GM23338 (cell line): Measurements from ENCODE around the gene PATE4.

Experiments used
- CTCF ChIP-seq, 2 experiments: fragments of 200-600 bp in 1 of 2; sonication (generic) in 1 of 2; conservative IDR thresholded peaks; 2 replicates each; pipeline versions ENCODE4 v1.5.1 to v1.6.1; 2016 to 2017; ENCODE audit warnings: antibody characterized with exemption in 2 of 2, low read depth in 2 of 2, mild to moderate bottlenecking in 2 of 2, moderate library complexity in 1 of 2
- EZH2 ChIP-seq: fragments of 200-600 bp; sonication (generic); IDR thresholded peaks from one replicate; pipeline ENCODE4 v1.8.0; 2017; ENCODE audit warnings: antibody characterized with exemption, mild to moderate bottlenecking, low read depth; ENCODE audit not compliant: unreplicated experiment
- EZH2phosphoT487 ChIP-seq: fragments of 200-600 bp; sonication (generic); IDR thresholded peaks from one replicate; pipeline ENCODE4 v1.8.1; 2018; ENCODE audit warnings: antibody characterized with exemption; ENCODE audit not compliant: unreplicated experiment
- NANOG ChIP-seq: IDR thresholded peaks from 2 replicates; pipeline ENCODE4 v1.6.1; 2016; ENCODE audit warnings: antibody characterized with exemption, borderline replicate concordance
- POLR2AphosphoS5 ChIP-seq: IDR thresholded peaks from 2 replicates; pipeline ENCODE4 v1.6.1; 2016; ENCODE audit warnings: antibody characterized with exemption, low read depth
- STAT1 ChIP-seq: IDR thresholded peaks from one replicate; pipeline ENCODE4 v1.6.1; 2016; ENCODE audit warnings: antibody characterized with exemption; ENCODE audit not compliant: unreplicated experiment
- ZNF114 ChIP-seq: fragments of 250-450 bp; sonication (Bioruptor Pico); IDR thresholded peaks from 2 replicates; pipeline ENCODE4 v1.5.0; 2020; ENCODE audit warnings: mild to moderate bottlenecking, moderate library complexity

DNA sequence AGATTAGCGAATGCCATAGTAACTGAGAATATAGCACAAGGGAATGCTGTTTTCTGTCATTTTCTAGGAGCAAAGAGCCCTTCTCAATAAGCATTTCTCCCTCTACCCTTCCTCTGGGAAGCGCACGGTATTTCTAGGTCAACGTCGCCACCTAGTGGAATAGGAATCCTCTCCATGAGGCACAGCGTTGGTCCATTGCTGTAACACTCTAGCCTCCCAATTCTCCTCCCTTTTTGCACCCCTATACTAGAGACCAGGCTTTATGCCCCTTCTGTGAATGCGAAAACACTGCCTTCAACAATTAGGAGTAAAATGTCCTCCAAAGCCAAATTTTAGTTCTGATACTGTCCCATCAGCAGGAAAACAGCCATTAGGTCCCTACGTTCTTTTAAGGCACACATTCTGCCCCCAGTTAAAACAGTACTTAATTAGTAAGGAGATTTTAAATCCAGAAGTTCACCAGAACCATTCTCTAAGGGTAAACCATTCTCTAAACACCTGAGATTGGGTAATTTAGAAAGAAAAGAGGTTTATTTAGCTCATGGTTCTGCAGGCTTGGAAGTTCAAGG, 41.5 kb downstream of the PATE4 start:
- TF ChIP-seq CTCF (conservative IDR thresholded peaks at IDR 0.05; ENCODE audit: low read depth in 2 of 2) (peak; percentile 89 to 99), POLR2AphosphoS5 (no peak), ZNF114 (CRISPR knock-in tag) (no peak), STAT1 (no peak), NANOG (no peak), EZH2phosphoT487 (no peak), EZH2 (no peak)
